Chondrocyte (in vitro differentiated cells): ENCODE data around the gene TK2. TPM values are rescaled to one million over a fixed set of nuclear protein-coding genes. Genes with fewer than 3 reads are reported as not detected.

Experiments used
- DNase-seq: peaks from one replicate; pipeline ENCODE4 v3.0.0; 2021; ENCODE audit warnings: mixed read lengths, low spot score
- H3K27ac Mint-ChIP-seq: one replicate; pipeline ENCODE4 v1.8.0; 2021; ENCODE audit warnings: mild to moderate bottlenecking, moderate library complexity, mixed read lengths; ENCODE audit not compliant: unreplicated experiment
- H3K27me3 Mint-ChIP-seq: 2 replicates; pipeline ENCODE4 v1.8.0; 2021; ENCODE audit warnings: low read depth, mixed read lengths
- H3K36me3 Mint-ChIP-seq: 2 replicates; pipeline ENCODE4 v1.8.0; 2021; ENCODE audit warnings: low read depth, mixed read lengths
- H3K4me1 Mint-ChIP-seq: 2 replicates; pipeline ENCODE4 v1.8.0; 2021; ENCODE audit warnings: low read depth, mild to moderate bottlenecking, mixed read lengths
- H3K4me3 Mint-ChIP-seq: one replicate; pipeline ENCODE4 v1.8.0; 2021; ENCODE audit warnings: mild to moderate bottlenecking, moderate library complexity, mixed read lengths; ENCODE audit not compliant: unreplicated experiment
- H3K9me3 Mint-ChIP-seq: 2 replicates; pipeline ENCODE4 v1.8.0; 2021; ENCODE audit warnings: low read depth, mixed read lengths
- CTCF ChIP-seq: fragments of 200-600 bp; sonication (generic); IDR thresholded peaks from 2 replicates; pipeline ENCODE4 v1.5.0; 2021; ENCODE audit warnings: antibody characterized with exemption, mild to moderate bottlenecking, moderate library complexity
- total RNA-seq: library from RNA; stranded (reverse); gene quantifications from 3 replicates; pipeline ENCODE4 v1.2.1, GENCODE V29; 2021

TK2 gene
- total RNA-seq, 1 donor from 2014 or later, result 34.3 TPM

- Mint-ChIP-seq H3K4me3 (no peak within 1 kb of the TSS), H3K27me3 (no peaks in the 10 kb centered on the region), H3K9me3 (no peaks in the 10 kb centered on the region), H3K4me1 (peaks cover 50% of the 10 kb centered on the region), H3K27ac (peak within 1 kb of the TSS; percentile 97), H3K36me3 (no peaks in the 10 kb centered on the region)
- DNase-seq, result no peak
- TF ChIP-seq CTCF, result no peak
Measured at GRCh38 chr16:66578651-66579531, 29.0 kb upstream of the TK2 start, which contains the start of gene CMTM2. Gene CMTM2 (plus strand): TSS chr16:66579463. CDS start chr16:66579608, 145 bp downstream.

GRCh38 chr16:66576296-66576695 lies 26.4 kb upstream of the TK2 start:
- H3K9me3 Mint-ChIP-seq, result no peaks in the 10 kb centered on the region
- peaks cover 59% of the 10 kb centered on the region for H3K4me1 Mint-ChIP-seq
- H3K27ac Mint-ChIP-seq, result no peak overlapping the region
- no peak for TF ChIP-seq CTCF
- no peak overlapping the region for H3K4me3 Mint-ChIP-seq
- H3K36me3 Mint-ChIP-seq, result no peaks in the 10 kb centered on the region
- no peaks in the 10 kb centered on the region for H3K27me3 Mint-ChIP-seq
- DNase-seq, result no peak

- no peaks in the 10 kb centered on the region for H3K36me3 Mint-ChIP-seq
- peaks cover 59% of the 10 kb centered on the region for H3K4me1 Mint-ChIP-seq
- no peak for DNase-seq
- no peaks in the 10 kb centered on the region for H3K27me3 Mint-ChIP-seq
- TF ChIP-seq CTCF, result no peak
- no peak overlapping the region for H3K4me3 Mint-ChIP-seq
- H3K9me3 Mint-ChIP-seq, result no peaks in the 10 kb centered on the region
- H3K27ac Mint-ChIP-seq, result no peak overlapping the region
Measured at GRCh38 chr16:66575060-66575459, 25.1 kb upstream of the TK2 start.

- Mint-ChIP-seq H3K9me3 (no peaks in the 10 kb centered on the region), H3K4me1 (peaks cover 59% of the 10 kb centered on the region), H3K4me3 (no peak overlapping the region), H3K36me3 (no peaks in the 10 kb centered on the region), H3K27me3 (no peaks in the 10 kb centered on the region), H3K27ac (no peak overlapping the region)
- TF ChIP-seq CTCF, result no peak
- DNase-seq, result no peak
Measured at GRCh38 chr16:66574531-66574930, 24.6 kb upstream of the TK2 start.

- no peaks in the 10 kb centered on the region for H3K36me3 Mint-ChIP-seq
- no peak overlapping the region for H3K4me3 Mint-ChIP-seq
- DNase-seq, result no peak
- no peak for TF ChIP-seq CTCF
- H3K27ac Mint-ChIP-seq, result peak overlapping the region; percentile 29
- H3K9me3 Mint-ChIP-seq, result no peaks in the 10 kb centered on the region
- peaks cover 62% of the 10 kb centered on the region for H3K4me1 Mint-ChIP-seq
- no peaks in the 10 kb centered on the region for H3K27me3 Mint-ChIP-seq
Measured at GRCh38 chr16:66574081-66574480, 24.2 kb upstream of the TK2 start.
